Ishikawa (cell line): Measurements from ENCODE around the gene IL2RG.

Experiments
- CEBPB ChIP-seq: IDR thresholded peaks from 2 replicates; pipeline ENCODE4 v1.6.1; 2012
- CREB1 ChIP-seq: IDR thresholded peaks from 2 replicates; pipeline ENCODE4 v1.6.1; 2012; ENCODE audit warnings: low read depth
- EGR1 ChIP-seq: IDR thresholded peaks from 2 replicates; pipeline ENCODE4 v1.6.1; 2012
- EP300 ChIP-seq: IDR thresholded peaks from 2 replicates; pipeline ENCODE4 v1.6.1; 2012; ENCODE audit warnings: borderline replicate concordance
- FOXM1 ChIP-seq: IDR thresholded peaks from 2 replicates; pipeline ENCODE4 v1.6.1; 2012; ENCODE audit warnings: low read depth, borderline replicate concordance
- NFIC ChIP-seq: IDR thresholded peaks from 2 replicates; pipeline ENCODE4 v1.6.1; 2012
- RAD21 ChIP-seq: IDR thresholded peaks from 2 replicates; pipeline ENCODE4 v1.6.1; 2012; ENCODE audit warnings: low read depth
- TAF1 ChIP-seq: IDR thresholded peaks from 2 replicates; pipeline ENCODE4 v1.6.1; 2012; ENCODE audit warnings: low read depth, mild to moderate bottlenecking
- TCF12 ChIP-seq: IDR thresholded peaks from 2 replicates; pipeline ENCODE4 v1.6.1; 2012; ENCODE audit warnings: low read depth
- TEAD4 ChIP-seq: IDR thresholded peaks from 2 replicates; pipeline ENCODE4 v1.6.1; 2012
- YY1 ChIP-seq: IDR thresholded peaks from 2 replicates; pipeline ENCODE4 v1.6.1; 2012; ENCODE audit warnings: low read depth
- ZBTB7A ChIP-seq: IDR thresholded peaks from 2 replicates; pipeline ENCODE4 v1.6.1; 2012; ENCODE audit warnings: low read depth
- TF ChIP-seq, protein P1 (sequence below): IDR thresholded peaks from 2 replicates; pipeline ENCODE4 v1.6.1; 2012
- TF ChIP-seq, protein P2 (sequence below): IDR thresholded peaks from 2 replicates; pipeline ENCODE4 v1.6.1; 2012
- TF ChIP-seq, protein P3 (sequence below): IDR thresholded peaks from 2 replicates; pipeline ENCODE4 v1.6.1; 2012; ENCODE audit warnings: low read depth, mild to moderate bottlenecking

The IL2RG gene

DNA sequence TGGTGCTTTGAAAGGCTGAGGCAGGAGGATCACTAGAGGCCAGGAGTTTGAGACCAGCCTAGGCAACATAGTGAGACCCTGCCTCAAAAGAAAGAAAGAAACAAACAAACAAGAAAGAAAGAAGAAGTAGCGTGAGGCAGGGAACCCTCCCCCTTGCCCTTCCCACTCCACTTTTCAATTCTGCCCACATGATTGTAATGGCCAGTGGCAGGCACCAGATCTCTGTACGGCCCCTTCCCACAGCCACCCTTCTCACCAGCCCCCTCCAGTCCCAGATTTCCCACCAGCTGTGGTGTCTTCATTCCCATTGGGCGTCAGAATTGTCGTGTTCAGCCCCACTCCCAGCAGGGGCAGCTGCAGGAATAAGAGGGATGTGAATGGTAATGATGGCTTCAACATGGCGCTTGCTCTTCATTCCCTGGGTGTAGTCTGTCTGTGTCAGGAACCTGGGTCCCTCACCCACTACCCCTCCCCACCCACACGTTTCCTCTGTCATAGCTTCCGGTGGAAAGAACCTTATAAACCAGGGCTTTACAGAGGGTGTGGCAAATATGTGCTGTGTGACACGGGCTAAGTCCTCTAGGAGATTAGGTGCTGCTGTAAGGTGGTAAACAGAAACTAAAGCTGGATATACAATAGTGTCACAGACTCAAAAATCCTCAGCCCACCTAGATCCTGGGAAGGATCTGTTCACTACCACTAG is at the start of gene IL2RG:
IL2RG (minus strand) TSS at position 437 of the 703 bp plus-strand sequence; CDS start at position 399, 38 bp downstream.
- TF ChIP-seq, protein P1, sequence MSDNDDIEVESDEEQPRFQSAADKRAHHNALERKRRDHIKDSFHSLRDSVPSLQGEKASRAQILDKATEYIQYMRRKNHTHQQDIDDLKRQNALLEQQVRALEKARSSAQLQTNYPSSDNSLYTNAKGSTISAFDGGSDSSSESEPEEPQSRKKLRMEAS: no peak
- TF ChIP-seq, protein P2, sequence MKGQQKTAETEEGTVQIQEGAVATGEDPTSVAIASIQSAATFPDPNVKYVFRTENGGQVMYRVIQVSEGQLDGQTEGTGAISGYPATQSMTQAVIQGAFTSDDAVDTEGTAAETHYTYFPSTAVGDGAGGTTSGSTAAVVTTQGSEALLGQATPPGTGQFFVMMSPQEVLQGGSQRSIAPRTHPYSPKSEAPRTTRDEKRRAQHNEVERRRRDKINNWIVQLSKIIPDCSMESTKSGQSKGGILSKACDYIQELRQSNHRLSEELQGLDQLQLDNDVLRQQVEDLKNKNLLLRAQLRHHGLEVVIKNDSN: no peak
- TF ChIP-seq CREB1 (no peak), YY1 (no peak)

DNA sequence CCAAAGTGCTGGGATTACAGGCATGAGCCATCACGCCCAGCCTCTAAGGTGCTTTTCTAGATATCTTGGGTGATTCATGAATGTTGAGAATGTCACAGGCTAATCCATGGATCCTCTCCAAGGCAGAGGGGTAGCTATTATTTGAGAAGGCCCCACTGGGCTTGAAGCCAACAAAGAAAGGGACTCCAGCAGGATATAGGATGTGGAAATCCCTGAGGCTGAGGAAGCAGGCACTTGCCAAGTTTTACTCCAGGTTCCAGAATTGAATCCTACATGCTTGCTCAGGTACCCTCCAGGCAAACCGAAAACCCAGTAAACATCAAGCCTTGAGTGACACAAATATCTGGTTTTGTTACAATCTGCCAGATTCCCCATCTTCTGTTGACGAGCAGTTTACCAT is 49.1 kb upstream of the IL2RG start:
- TF ChIP-seq ZBTB7A: no peak
- TF ChIP-seq, protein P1: no peak
- TF ChIP-seq CREB1: no peak
- TF ChIP-seq FOXM1: no peak
- TF ChIP-seq RAD21: no peak
- no peak for TF ChIP-seq TEAD4

DNA sequence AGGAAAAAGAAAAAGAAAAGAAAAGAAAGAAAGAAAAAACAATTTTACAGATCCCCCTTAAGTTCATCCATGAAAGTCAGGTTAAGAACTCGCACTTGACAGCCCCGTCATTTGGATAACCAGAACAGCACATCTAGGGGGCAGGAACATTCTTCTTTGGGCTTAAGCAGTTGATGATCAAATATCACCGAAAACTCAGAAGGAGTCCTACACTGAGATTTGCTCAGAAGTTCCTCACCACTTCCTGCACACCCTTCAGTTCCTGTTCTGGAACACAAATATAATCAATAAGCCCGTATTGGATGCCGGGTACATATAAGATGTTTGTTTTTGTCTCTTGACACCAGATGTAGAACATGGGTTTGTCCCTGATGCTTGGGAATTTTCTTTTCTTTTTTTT is 48.0 kb upstream of the IL2RG start:
- no peak for TF ChIP-seq TEAD4
- TF ChIP-seq NFIC: no peak
- TF ChIP-seq CEBPB: no peak
- TF ChIP-seq, protein P2: no peak
- no peak for TF ChIP-seq TCF12
- TF ChIP-seq EGR1: no peak
- TF ChIP-seq TAF1: no peak
- TF ChIP-seq, protein P1: no peak
- TF ChIP-seq, protein P3, sequence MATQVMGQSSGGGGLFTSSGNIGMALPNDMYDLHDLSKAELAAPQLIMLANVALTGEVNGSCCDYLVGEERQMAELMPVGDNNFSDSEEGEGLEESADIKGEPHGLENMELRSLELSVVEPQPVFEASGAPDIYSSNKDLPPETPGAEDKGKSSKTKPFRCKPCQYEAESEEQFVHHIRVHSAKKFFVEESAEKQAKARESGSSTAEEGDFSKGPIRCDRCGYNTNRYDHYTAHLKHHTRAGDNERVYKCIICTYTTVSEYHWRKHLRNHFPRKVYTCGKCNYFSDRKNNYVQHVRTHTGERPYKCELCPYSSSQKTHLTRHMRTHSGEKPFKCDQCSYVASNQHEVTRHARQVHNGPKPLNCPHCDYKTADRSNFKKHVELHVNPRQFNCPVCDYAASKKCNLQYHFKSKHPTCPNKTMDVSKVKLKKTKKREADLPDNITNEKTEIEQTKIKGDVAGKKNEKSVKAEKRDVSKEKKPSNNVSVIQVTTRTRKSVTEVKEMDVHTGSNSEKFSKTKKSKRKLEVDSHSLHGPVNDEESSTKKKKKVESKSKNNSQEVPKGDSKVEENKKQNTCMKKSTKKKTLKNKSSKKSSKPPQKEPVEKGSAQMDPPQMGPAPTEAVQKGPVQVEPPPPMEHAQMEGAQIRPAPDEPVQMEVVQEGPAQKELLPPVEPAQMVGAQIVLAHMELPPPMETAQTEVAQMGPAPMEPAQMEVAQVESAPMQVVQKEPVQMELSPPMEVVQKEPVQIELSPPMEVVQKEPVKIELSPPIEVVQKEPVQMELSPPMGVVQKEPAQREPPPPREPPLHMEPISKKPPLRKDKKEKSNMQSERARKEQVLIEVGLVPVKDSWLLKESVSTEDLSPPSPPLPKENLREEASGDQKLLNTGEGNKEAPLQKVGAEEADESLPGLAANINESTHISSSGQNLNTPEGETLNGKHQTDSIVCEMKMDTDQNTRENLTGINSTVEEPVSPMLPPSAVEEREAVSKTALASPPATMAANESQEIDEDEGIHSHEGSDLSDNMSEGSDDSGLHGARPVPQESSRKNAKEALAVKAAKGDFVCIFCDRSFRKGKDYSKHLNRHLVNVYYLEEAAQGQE: no peak
- no peak for TF ChIP-seq ZBTB7A
- TF ChIP-seq FOXM1: no peak
- no peak for TF ChIP-seq RAD21
- TF ChIP-seq EP300: no peak
- no peak for TF ChIP-seq YY1

DNA sequence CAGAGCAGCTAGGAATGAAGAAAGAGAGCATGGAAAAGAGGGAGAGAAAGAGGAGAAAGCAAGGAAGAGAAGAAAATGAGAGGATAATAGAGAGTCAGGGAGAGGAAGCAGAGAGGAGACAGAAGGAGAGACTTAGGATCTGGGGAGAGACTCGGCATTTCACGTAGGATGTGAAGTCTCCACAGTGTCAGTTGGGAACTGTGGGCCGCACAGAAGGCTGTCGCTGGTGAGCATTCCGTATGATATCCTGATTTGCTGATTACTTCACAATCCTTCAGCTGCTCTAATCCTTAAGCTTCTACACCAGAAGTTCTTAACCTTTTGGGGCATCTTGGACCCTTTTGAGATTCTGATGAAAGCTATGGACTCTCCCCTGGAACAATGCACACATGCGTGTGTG is 47.2 kb upstream of the IL2RG start:
- no peak for TF ChIP-seq FOXM1
- TF ChIP-seq ZBTB7A: no peak
- TF ChIP-seq RAD21: no peak
- TF ChIP-seq TAF1: no peak
- TF ChIP-seq, protein P3: no peak
- TF ChIP-seq CEBPB: no peak
- TF ChIP-seq TEAD4: no peak
- TF ChIP-seq, protein P2: no peak
- TF ChIP-seq TCF12: no peak
- TF ChIP-seq EGR1: no peak
- no peak for TF ChIP-seq YY1
- TF ChIP-seq EP300: no peak
- no peak for TF ChIP-seq NFIC
- no peak for TF ChIP-seq CREB1
- TF ChIP-seq, protein P1: no peak

DNA sequence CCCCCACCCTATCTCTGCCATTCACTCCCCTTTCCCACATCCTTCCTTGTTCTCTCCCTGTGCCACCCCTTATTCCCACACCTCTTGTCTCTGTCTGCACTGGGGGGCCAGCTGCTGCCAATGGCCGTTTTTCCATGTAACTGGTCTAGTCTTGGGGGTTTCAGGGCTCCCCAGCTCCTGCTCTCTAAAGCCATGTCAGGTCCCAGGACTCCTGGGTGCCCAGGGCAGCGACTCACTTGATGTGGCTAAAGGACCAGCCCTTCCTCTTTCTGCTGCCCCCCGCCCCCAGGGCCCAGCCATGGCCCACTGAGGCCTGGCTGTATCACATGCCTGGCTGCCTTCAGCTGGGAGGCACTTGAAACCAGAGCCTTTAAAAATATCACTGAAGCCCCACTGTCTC is 43.3 kb upstream of the IL2RG start:
- TF ChIP-seq TAF1 (no peak), EP300 (no peak), EGR1 (no peak), RAD21 (no peak), TEAD4 (no peak), YY1 (no peak), FOXM1 (no peak)
- TF ChIP-seq, protein P1: no peak
- TF ChIP-seq, protein P3: no peak
